Measurements from ENCODE around the gene CUBN. TPM values are rescaled to one million over a fixed set of nuclear protein-coding genes. Genes with fewer than 3 reads are reported as not detected.

CUBN gene
- total and polyA plus RNA-seq, 2 of the 13 experiments (the other 11 are each of a cell fraction or from before 2014, with no cell fraction given): 0.27 to 0.32 TPM

GRCh38 chr10:17053061-17053460, 76.5 kb downstream of the CUBN start:
- Histone ChIP-seq H3K79me2 (ENCODE audit: insufficient read depth, low read length) (no peaks in the 10 kb centered on the region), H3K27me3 (ENCODE audit: control insufficient read depth in 1 of 2, insufficient read depth in 2 of 2, low read length in 2 of 2) (no peaks in the 10 kb centered on the region), H3K4me2 (ENCODE audit: low read depth, low read length) (no peak overlapping the region), H4K20me1 (ENCODE audit: insufficient read depth, low read length) (no peaks in the 10 kb centered on the region), H2AFZ (ENCODE audit: low read length) (no peak overlapping the region), H3K4me3 (replicated peaks in 1 of 3; ENCODE audit: insufficient read depth in 1 of 3, low read depth in 2 of 3, low read length in 3 of 3) (no peak overlapping the region), H3K4me1 (ENCODE audit: insufficient read depth, low read length) (no peaks in the 10 kb centered on the region), H3K9me3 (ENCODE audit: low read length) (no peaks in the 10 kb centered on the region), H3K9ac (ENCODE audit: insufficient read depth, low read depth, low read length) (no peak overlapping the region), H3K27ac (ENCODE audit: extremely low read length, insufficient read depth, low read length) (no peak overlapping the region), H3K36me3 (replicated peaks in 1 of 2; ENCODE audit: control insufficient read depth in 1 of 2, insufficient read depth in 2 of 2, low read length in 2 of 2) (no peaks in the 10 kb centered on the region)
- intact Hi-C loops (cut with micrococcal nuclease; ENCODE audit: unreplicated experiment): no loop called here
- DNase-seq (ENCODE audit: low spot score) (no peak), ATAC-seq (no peak), FAIRE-seq (no peak)
- in situ Hi-C loops (cut with HindIII; ENCODE audit: extremely low pct_ligation_motif_present, low pct_unique_long_range_greater_than_20kb): no loop called here
- no TSS peak for BruUV-seq (replicated peaks)
- CTCF ChIA-PET (ENCODE audit: low intra/inter-chr PET ratio, low total read pairs): no interaction called here
- TF ChIP-seq ZNF484 (CRISPR knock-in tag; IDR thresholded peaks at IDR 0.05; ENCODE audit: borderline replicate concordance, low read depth) (no peak), MIER3 (CRISPR knock-in tag; IDR thresholded peaks at IDR 0.05; ENCODE audit: borderline replicate concordance) (no peak), ZNF224 (CRISPR knock-in tag; IDR thresholded peaks at IDR 0.05) (no peak), NCOA2 (CRISPR knock-in tag; IDR thresholded peaks at IDR 0.05) (no peak), CEBPB (IDR thresholded peaks at IDR 0.05; ENCODE audit: borderline replicate concordance, low read depth, low read length) (no peak), SRSF1 (optimal IDR thresholded peaks at IDR 0.05; ENCODE audit: low read depth, low read length) (no peak), ARHGAP35 (CRISPR knock-in tag; IDR thresholded peaks at IDR 0.05; ENCODE audit: borderline replicate concordance) (no peak), NFYC (CRISPR knock-in tag; IDR thresholded peaks at IDR 0.05) (no peak), ZNF558 (CRISPR knock-in tag; IDR thresholded peaks at IDR 0.05; ENCODE audit: borderline replicate concordance) (no peak), SMARCE1 (IDR thresholded peaks at IDR 0.05; ENCODE audit: borderline replicate concordance) (no peak), KMT2A (CRISPR knock-in tag; IDR thresholded peaks at IDR 0.05) (no peak), BRF2 (CRISPR knock-in tag; IDR thresholded peaks at IDR 0.05) (no peak), BCL3 (CRISPR knock-in tag; IDR thresholded peaks at IDR 0.05) (no peak), MIXL1 (CRISPR knock-in tag; IDR thresholded peaks at IDR 0.05) (no peak), RBFOX2 (IDR thresholded peaks at IDR 0.05; ENCODE audit: low read depth, low read length) (no peak)
- TF ChIP-seq, protein P1, sequence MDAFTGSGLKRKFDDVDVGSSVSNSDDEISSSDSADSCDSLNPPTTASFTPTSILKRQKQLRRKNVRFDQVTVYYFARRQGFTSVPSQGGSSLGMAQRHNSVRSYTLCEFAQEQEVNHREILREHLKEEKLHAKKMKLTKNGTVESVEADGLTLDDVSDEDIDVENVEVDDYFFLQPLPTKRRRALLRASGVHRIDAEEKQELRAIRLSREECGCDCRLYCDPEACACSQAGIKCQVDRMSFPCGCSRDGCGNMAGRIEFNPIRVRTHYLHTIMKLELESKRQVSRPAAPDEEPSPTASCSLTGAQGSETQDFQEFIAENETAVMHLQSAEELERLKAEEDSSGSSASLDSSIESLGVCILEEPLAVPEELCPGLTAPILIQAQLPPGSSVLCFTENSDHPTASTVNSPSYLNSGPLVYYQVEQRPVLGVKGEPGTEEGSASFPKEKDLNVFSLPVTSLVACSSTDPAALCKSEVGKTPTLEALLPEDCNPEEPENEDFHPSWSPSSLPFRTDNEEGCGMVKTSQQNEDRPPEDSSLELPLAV (CRISPR knock-in tag; conservative IDR thresholded peaks at IDR 0.05; ENCODE audit: low read depth): no peak
- TF ChIP-seq, protein P2, sequence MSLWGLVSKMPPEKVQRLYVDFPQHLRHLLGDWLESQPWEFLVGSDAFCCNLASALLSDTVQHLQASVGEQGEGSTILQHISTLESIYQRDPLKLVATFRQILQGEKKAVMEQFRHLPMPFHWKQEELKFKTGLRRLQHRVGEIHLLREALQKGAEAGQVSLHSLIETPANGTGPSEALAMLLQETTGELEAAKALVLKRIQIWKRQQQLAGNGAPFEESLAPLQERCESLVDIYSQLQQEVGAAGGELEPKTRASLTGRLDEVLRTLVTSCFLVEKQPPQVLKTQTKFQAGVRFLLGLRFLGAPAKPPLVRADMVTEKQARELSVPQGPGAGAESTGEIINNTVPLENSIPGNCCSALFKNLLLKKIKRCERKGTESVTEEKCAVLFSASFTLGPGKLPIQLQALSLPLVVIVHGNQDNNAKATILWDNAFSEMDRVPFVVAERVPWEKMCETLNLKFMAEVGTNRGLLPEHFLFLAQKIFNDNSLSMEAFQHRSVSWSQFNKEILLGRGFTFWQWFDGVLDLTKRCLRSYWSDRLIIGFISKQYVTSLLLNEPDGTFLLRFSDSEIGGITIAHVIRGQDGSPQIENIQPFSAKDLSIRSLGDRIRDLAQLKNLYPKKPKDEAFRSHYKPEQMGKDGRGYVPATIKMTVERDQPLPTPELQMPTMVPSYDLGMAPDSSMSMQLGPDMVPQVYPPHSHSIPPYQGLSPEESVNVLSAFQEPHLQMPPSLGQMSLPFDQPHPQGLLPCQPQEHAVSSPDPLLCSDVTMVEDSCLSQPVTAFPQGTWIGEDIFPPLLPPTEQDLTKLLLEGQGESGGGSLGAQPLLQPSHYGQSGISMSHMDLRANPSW (CRISPR knock-in tag; IDR thresholded peaks at IDR 0.05; ENCODE audit: borderline replicate concordance): no peak
- POLR2A ChIA-PET: no interaction called here
